ENCODE results near the gene NDUFB8.
A peak's percentile ranks its signal among the peaks of the same experiment; 100 is the strongest.

Gene NDUFB8

GRCh38 chr10:100561005-100561404 lies 31.3 kb upstream of the NDUFB8 start:
- H3K4me3 ChIP-seq (ENCODE audit: low read length), result no peak overlapping the region
- no peak for TF ChIP-seq ZNF274 (IDR thresholded peaks at IDR 0.05; ENCODE audit: low read depth, low read length)

- no peak overlapping the region for H3K4me3 ChIP-seq (ENCODE audit: low read length)
- TF ChIP-seq ZNF274 (IDR thresholded peaks at IDR 0.05; ENCODE audit: low read depth, low read length), result no peak
Observed at GRCh38 chr10:100560248-100560647, 30.6 kb upstream of the NDUFB8 start.

GRCh38 chr10:100554902-100555301 lies 25.2 kb upstream of the NDUFB8 start:
- no peak overlapping the region for H3K4me3 ChIP-seq (ENCODE audit: low read length)
- no peak for TF ChIP-seq ZNF274 (IDR thresholded peaks at IDR 0.05; ENCODE audit: low read depth, low read length)

- TF ChIP-seq ZNF274 (IDR thresholded peaks at IDR 0.05; ENCODE audit: low read depth, low read length), result no peak
- no peak overlapping the region for H3K4me3 ChIP-seq (ENCODE audit: low read length)
Observed at GRCh38 chr10:100553929-100554328, 24.3 kb upstream of the NDUFB8 start.

- no peak overlapping the region for H3K4me3 ChIP-seq (ENCODE audit: low read length)
- TF ChIP-seq ZNF274 (IDR thresholded peaks at IDR 0.05; ENCODE audit: low read depth, low read length), result no peak
Observed at GRCh38 chr10:100551738-100552137, 22.1 kb upstream of the NDUFB8 start.

- no peak for TF ChIP-seq ZNF274 (IDR thresholded peaks at IDR 0.05; ENCODE audit: low read depth, low read length)
- no peak overlapping the region for H3K4me3 ChIP-seq (ENCODE audit: low read length)
Observed at GRCh38 chr10:100551196-100551595, 21.5 kb upstream of the NDUFB8 start.

GRCh38 chr10:100544950-100545349 lies 15.3 kb upstream of the NDUFB8 start:
- no peak for TF ChIP-seq ZNF274 (IDR thresholded peaks at IDR 0.05; ENCODE audit: low read depth, low read length)
- H3K4me3 ChIP-seq (ENCODE audit: low read length), result no peak overlapping the region

GRCh38 chr10:100537475-100537874 lies 7.8 kb upstream of the NDUFB8 start:
- H3K4me3 ChIP-seq (ENCODE audit: low read length), result no peak overlapping the region
- no peak for TF ChIP-seq ZNF274 (IDR thresholded peaks at IDR 0.05; ENCODE audit: low read depth, low read length)

- peak within 1 kb of the TSS; percentile 96 for H3K4me3 ChIP-seq (ENCODE audit: low read length)
Observed at GRCh38 chr10:100535715-100536353, 6.2 kb upstream of the NDUFB8 start, which contains the start of gene HIF1AN. TSS of gene HIF1AN (plus strand) at chr10:100535943. CDS start at chr10:100535959, 16 bp downstream.

GRCh38 chr10:100535338-100535714 lies 5.7 kb upstream of the NDUFB8 start:
- no peak overlapping the region; the same call in 1 of the 2 replicates for H3K4me3 ChIP-seq (ENCODE audit: low read length)
- no peak for TF ChIP-seq ZNF274 (IDR thresholded peaks at IDR 0.05; ENCODE audit: low read depth, low read length)

More at GRCh38 chr10:100535715-100536353, 6.2 kb upstream of the NDUFB8 start, which contains the start of gene HIF1AN:
- no peak for TF ChIP-seq ZNF274 (IDR thresholded peaks at IDR 0.05; ENCODE audit: low read depth, low read length)

- no peak for TF ChIP-seq ZNF274 (IDR thresholded peaks at IDR 0.05; ENCODE audit: low read depth, low read length)
- H3K4me3 ChIP-seq (ENCODE audit: low read length), result no peak overlapping the region
Observed at GRCh38 chr10:100534726-100535125, 5.1 kb upstream of the NDUFB8 start.

GRCh38 chr10:100531761-100532160 lies 2.1 kb upstream of the NDUFB8 start:
- H3K4me3 ChIP-seq (ENCODE audit: low read length), result no peak overlapping the region
- no peak for TF ChIP-seq ZNF274 (IDR thresholded peaks at IDR 0.05; ENCODE audit: low read depth, low read length)

GRCh38 chr10:100528921-100529474 lies 673 bp downstream of the NDUFB8 start:
- H3K4me3 ChIP-seq (ENCODE audit: low read length), result peak overlapping the region; percentile 75
- TF ChIP-seq ZNF274 (IDR thresholded peaks at IDR 0.05; ENCODE audit: low read depth, low read length), result no peak

- H3K4me3 ChIP-seq (ENCODE audit: low read length), result peak overlapping the region; percentile 75
- no peak for TF ChIP-seq ZNF274 (IDR thresholded peaks at IDR 0.05; ENCODE audit: low read depth, low read length)
Observed at GRCh38 chr10:100528123-100528886, 1.4 kb downstream of the NDUFB8 start.

- TF ChIP-seq ZNF274 (IDR thresholded peaks at IDR 0.05; ENCODE audit: low read depth, low read length), result no peak
- H3K4me3 ChIP-seq (ENCODE audit: low read length), result no peak overlapping the region
Observed at GRCh38 chr10:100524638-100525037, 5.0 kb downstream of the NDUFB8 start.

All from GM08714 (cell line).